Upper lobe of left lung (tissue), 4 donors: ENCODE data around the gene TBP.
"Not testable (repeated sequence)": the region's sequence is repeated elsewhere in the genome, so short reads cannot be mapped to it uniquely, and the experiment has no call there.

Experiments used
- CTCF ChIP-seq, 6 experiments: fragments of 450-650 bp in 4 of 6; fragments of 200-600 bp in 2 of 6; sonication (generic) in 2 of 6; IDR thresholded peaks; one replicate each; pipeline ENCODE4 v1.5.1; 2016 to 2019; ENCODE audit warnings: antibody characterized with exemption in 6 of 6
- EP300 ChIP-seq, 4 donors: sonication (generic); formaldehyde crosslinking; IDR thresholded peaks; one replicate each; pipeline ENCODE4 v1.5.1; 2017; ENCODE audit warnings: antibody characterized with exemption in 4 of 4, control low read depth in 2 of 4
- POLR2A ChIP-seq, 4 donors: fragments of 450-650 bp; IDR thresholded peaks; one replicate each; pipeline ENCODE4 v1.5.1; 2016 to 2017; ENCODE audit warnings: antibody characterized with exemption in 4 of 4, mild to moderate bottlenecking in 2 of 4

GRCh38 chr6:170527995-170528394, 26.2 kb upstream of the TBP start:
- TF ChIP-seq CTCF, POLR2A, EP300 (IDR thresholded peaks at IDR 0.05): not testable (repeated sequence)
